SK-N-SH (cell line): ENCODE data around the gene CCDC24. TPM values are rescaled to one million over a fixed set of nuclear protein-coding genes. Genes with fewer than 3 reads are reported as not detected.

Source experiments
- CTCF ChIA-PET: fragments of 300-600, 350-600 bp; formaldehyde crosslinking; extraction: SDS; loops from one replicate; lab custom pipeline; 2021; lab: Yijun Ruan, JAX
- POLR2A ChIA-PET: fragments of 350-600 bp; sonication (Branson Sonifier 250); formaldehyde crosslinking; extraction: SDS; loops from one replicate; lab custom pipeline; 2020; ENCODE audit warnings: antibody characterized with exemption, inconsistent platforms; lab: Yijun Ruan, JAX
- DNase-seq: peaks from one replicate; pipeline ENCODE4 v3.0.0; 2012
- H2AFZ ChIP-seq: fragments of 200-600 bp; sonication (generic); 2 replicates; pipeline ENCODE4 v1.8.1; 2016; ENCODE audit warnings: antibody characterized with exemption, mild to moderate bottlenecking, low read depth
- H3F3A ChIP-seq: fragments of 200-600 bp; sonication (generic); replicated peaks from 2 replicates; pipeline ENCODE3; 2016; ENCODE audit warnings: antibody characterized with exemption, mild to moderate bottlenecking; ENCODE audit not compliant: insufficient read depth
- H3K27ac ChIP-seq, 2 experiments: fragments of 200-500 bp in 1 of 2; fragments of 200-600 bp in 1 of 2; sonication (Bioruptor generic) in 1 of 2; sonication (generic), shearing (Covaris generic) in 1 of 2; 2 replicates each; pipeline versions ENCODE4 v1.5.1 to v1.6.1; 2014 to 2016; ENCODE audit warnings: low read depth in 2 of 2, inconsistent platforms in 1 of 2, low read length in 1 of 2, mild to moderate bottlenecking in 1 of 2, mixed read lengths in 1 of 2
- H3K27me3 ChIP-seq: fragments of 200-600 bp; sonication (generic), shearing (Covaris generic); 2 replicates; pipeline ENCODE4 v1.6.1; 2016; ENCODE audit warnings: mixed run types; ENCODE audit not compliant: insufficient read depth
- H3K36me3 ChIP-seq, 2 experiments: fragments of 200-500 bp in 1 of 2; fragments of 200-600 bp in 1 of 2; sonication (Bioruptor generic) in 1 of 2; sonication (generic) in 1 of 2; replicated peaks in 1 of 2; 2 replicates each; pipeline versions ENCODE3 to v1.5.1; 2014 to 2016; ENCODE audit warnings: low read length in 1 of 2, mild to moderate bottlenecking in 1 of 2; ENCODE audit not compliant: insufficient read depth in 2 of 2, control insufficient read depth in 1 of 2
- H3K4me1 ChIP-seq, 2 experiments: fragments of 200-500 bp in 1 of 2; fragments of 200-600 bp in 1 of 2; sonication (Bioruptor generic) in 1 of 2; sonication (generic), shearing (Covaris generic) in 1 of 2; 2 replicates each; pipeline versions ENCODE4 v1.5.1 to v1.6.1; 2014 to 2016; ENCODE audit warnings: low read depth in 1 of 2, low read length in 1 of 2, mixed run types in 1 of 2; ENCODE audit not compliant: insufficient read depth in 2 of 2, control insufficient read depth in 1 of 2
- H3K4me2 ChIP-seq: fragments of 200-600 bp; sonication (generic), shearing (Covaris generic); 2 replicates; pipeline ENCODE4 v1.6.1; 2017; ENCODE audit warnings: mixed run types
- H3K4me3 ChIP-seq, 2 experiments: fragments of 200-500 bp in 1 of 2; fragments of 200-600 bp in 1 of 2; sonication (Bioruptor generic) in 1 of 2; sonication (generic), shearing (Covaris generic) in 1 of 2; 2 replicates each; pipeline versions ENCODE4 v1.5.1 to v1.8.1; 2014 to 2016; ENCODE audit warnings: low read depth in 2 of 2, inconsistent platforms in 1 of 2, low read length in 1 of 2, mild to moderate bottlenecking in 1 of 2, mixed read lengths in 1 of 2, moderate library complexity in 1 of 2
- H3K79me2 ChIP-seq: fragments of 200-600 bp; sonication (generic); 2 replicates; pipeline ENCODE4 v1.8.1; 2017; ENCODE audit warnings: mild to moderate bottlenecking; ENCODE audit not compliant: insufficient read depth
- H3K9ac ChIP-seq: fragments of 200-600 bp; sonication (generic); 2 replicates; pipeline ENCODE4 v1.6.1; 2017; ENCODE audit warnings: mixed run types
- H3K9me2 ChIP-seq: fragments of 200-600 bp; sonication (generic); 2 replicates; pipeline ENCODE4 v1.6.1; 2017; ENCODE audit warnings: mixed run types
- H3K9me3 ChIP-seq: fragments of 200-600 bp; sonication (generic); 2 replicates; pipeline ENCODE4 v1.6.1; 2017; ENCODE audit warnings: mixed run types, mild to moderate bottlenecking, moderate library complexity
- H4K20me1 ChIP-seq: fragments of 200-600 bp; sonication (generic); 2 replicates; pipeline ENCODE4 v1.6.1; 2017; ENCODE audit warnings: mild to moderate bottlenecking, mixed run types; ENCODE audit not compliant: insufficient read depth
- CHD2 ChIP-seq: fragments of 150-350 bp; IDR thresholded peaks from 2 replicates; pipeline ENCODE4 v1.6.1; 2018; ENCODE audit warnings: low read length; ENCODE audit not compliant: partially characterized antibody
- CTCF ChIP-seq: fragments of 200-600 bp; sonication (generic); IDR thresholded peaks from 2 replicates; pipeline ENCODE4 v1.6.1; 2017; ENCODE audit warnings: antibody characterized with exemption, mild to moderate bottlenecking, moderate library complexity
- EP300 ChIP-seq, 2 experiments: IDR thresholded peaks; 2 replicates each; pipeline versions ENCODE4 v1.4.0 to v1.6.1; 2012; ENCODE audit warnings: borderline replicate concordance in 1 of 2, low read depth in 1 of 2, low read length in 1 of 2
- GABPA ChIP-seq: IDR thresholded peaks from 2 replicates; pipeline ENCODE4 v1.4.0; 2012; ENCODE audit warnings: low read depth, mild to moderate bottlenecking
- GATA2 ChIP-seq: sonication (generic); formaldehyde crosslinking; IDR thresholded peaks from 2 replicates; pipeline ENCODE4 v1.5.0; 2020; ENCODE audit warnings: mild to moderate bottlenecking, missing genetic modification reagents
- MEF2A ChIP-seq: IDR thresholded peaks from 2 replicates; pipeline ENCODE4 v1.4.0; 2012; ENCODE audit warnings: low read depth, borderline replicate concordance
- NRF1 ChIP-seq: IDR thresholded peaks from 2 replicates; pipeline ENCODE4 v1.6.1; 2012; ENCODE audit warnings: low read depth, mild to moderate bottlenecking, low read length
- POLR2AphosphoS5 ChIP-seq: IDR thresholded peaks from 2 replicates; pipeline ENCODE4 v1.6.1; 2012; ENCODE audit warnings: low read depth, low read length
- REST ChIP-seq: IDR thresholded peaks from 2 replicates; pipeline ENCODE4 v1.6.1; 2012; ENCODE audit warnings: mild to moderate bottlenecking, low read depth, low read length, moderate library complexity
- RFX5 ChIP-seq: IDR thresholded peaks from 2 replicates; pipeline ENCODE4 v1.6.1; 2012; ENCODE audit warnings: mild to moderate bottlenecking, improper control_type of control experiment, low read length
- SIN3A ChIP-seq: IDR thresholded peaks from 2 replicates; pipeline ENCODE4 v1.6.1; 2012; ENCODE audit warnings: low read depth, mild to moderate bottlenecking, low read length, moderate library complexity, borderline replicate concordance
- SMC3 ChIP-seq: IDR thresholded peaks from 2 replicates; pipeline ENCODE4 v1.6.1; 2012; ENCODE audit warnings: low read depth, low read length, improper control_type of control experiment
- TAF1 ChIP-seq: IDR thresholded peaks from 2 replicates; pipeline ENCODE4 v1.6.1; 2012; ENCODE audit warnings: low read depth, mild to moderate bottlenecking, low read length, moderate library complexity, borderline replicate concordance
- TCF12 ChIP-seq: IDR thresholded peaks from 2 replicates; pipeline ENCODE4 v1.4.0; 2012
- TEAD4 ChIP-seq: IDR thresholded peaks from 2 replicates; pipeline ENCODE4 v1.4.0; 2012; ENCODE audit warnings: mild to moderate bottlenecking, borderline replicate concordance; ENCODE audit not compliant: insufficient read depth
- USF1 ChIP-seq: IDR thresholded peaks from 2 replicates; pipeline ENCODE4 v1.4.0; 2012; ENCODE audit warnings: low read depth, borderline replicate concordance
- ZBTB33 ChIP-seq: IDR thresholded peaks from 2 replicates; pipeline ENCODE4 v1.4.0; 2012; ENCODE audit warnings: low read depth, borderline replicate concordance
- WGBS: methylation state at CpG from one replicate; pipeline ENCODE4 v1.1.6; 2017; ENCODE audit warnings: low lambda C conversion rate; 5-methylcytosine and 5-hydroxymethylcytosine counted together
- polyA plus RNA-seq, 3 experiments: library from polyadenylated mRNA; depleted of rRNA; stranded (reverse); fragments of >200 nt; gene quantifications; 2 replicates each; pipeline ENCODE4 v1.2.3, GENCODE V29; 2012

Gene CCDC24
- polyA plus RNA-seq, 1 of the 3 experiments (the other 2 are of a cell fraction): 7.5 TPM

GRCh38 chr1:43983253-43983899 lies 8.0 kb upstream of the CCDC24 start:
- no peaks in the 10 kb centered on the region for H3K9me3 ChIP-seq
- ChIA-PET POLR2A (interaction anchor here (0.6 kb wide), 1 partner anchor 694 kb away, joined by 5 read pairs; no protein-coding TSS in a partner anchor), CTCF (interaction anchor here (1.1 to 2.1 kb wide), 4 partner anchors 11 to 53 kb away, joined by 4 to 5 read pairs (median 4); no protein-coding TSS in a partner anchor)
- no peak overlapping the region for H3K9ac ChIP-seq
- H3K79me2 ChIP-seq: peaks cover 42% of the 10 kb centered on the region
- H3K27me3 ChIP-seq: no peaks in the 10 kb centered on the region
- H3K36me3 ChIP-seq: peaks cover 4 to 21% of the 10 kb centered on the region in 2 experiments
- no peak overlapping the region for H3K4me2 ChIP-seq
- peaks cover 10% of the 10 kb centered on the region for H4K20me1 ChIP-seq
- peaks cover 0 to 19% of the 10 kb centered on the region in 2 experiments; a peak in 1 of 4 replicates for H3K4me1 ChIP-seq
- H3K27ac ChIP-seq: no peak overlapping the region
- no peak overlapping the region for H2AFZ ChIP-seq
- H3F3A ChIP-seq: no peaks in the 10 kb centered on the region
- WGBS: 92% methylated on average over 12 of the region's 12 CpGs
- H3K4me3 ChIP-seq: no peak overlapping the region
- no peak for TF ChIP-seq ZBTB33
- TF ChIP-seq TEAD4: no peak
- TF ChIP-seq GABPA: no peak
- TF ChIP-seq CTCF: no peak
- TF ChIP-seq POLR2AphosphoS5: no peak
- TF ChIP-seq REST: no peak
- TF ChIP-seq SIN3A: no peak
- TF ChIP-seq NRF1: no peak
- TF ChIP-seq CHD2: no peak
- TF ChIP-seq TCF12: no peak
- TF ChIP-seq MEF2A: no peak
- TF ChIP-seq GATA2 (CRISPR knock-in tag): no peak
- TF ChIP-seq RFX5: no peak
- no peak for TF ChIP-seq TAF1
- TF ChIP-seq USF1: no peak
- no peak for TF ChIP-seq SMC3
- no peak for TF ChIP-seq EP300 (IDR thresholded peaks at IDR 0.05; ENCODE audit: borderline replicate concordance in 1 of 2, low read depth in 1 of 2, low read length in 1 of 2)
- no peak for DNase-seq
- no peaks in the 10 kb centered on the region for H3K9me2 ChIP-seq
